Heart left ventricle (tissue), 16 donors: ENCODE results near the gene SEMA4D. TPM values are rescaled to one million over a fixed set of nuclear protein-coding genes. Genes with fewer than 3 reads are reported as not detected.

Source experiments
- ATAC-seq, 4 donors: fragments of 200-7000 bp; cut with Tn5 transposase; one replicate each; pipeline ENCODE4 v1.9.1; 2020 to 2022; ENCODE audit warnings: moderate library complexity in 4 of 4, mild to moderate bottlenecking in 3 of 4, moderate number of reproducible peaks in 1 of 4
- DNase-seq, 5 donors: peaks; one replicate each; pipeline ENCODE4 v3.0.0-alpha.2; 2020
- H3K27ac ChIP-seq, 12 donors: fragments of 200-600 bp; sonication (generic) in 4 of 12; one replicate each; pipeline versions ENCODE4 v1.5.0 to v1.8.0; 2016 to 2022; ENCODE audit warnings: mild to moderate bottlenecking in 2 of 12
- H3K27me3 ChIP-seq, 9 donors: fragments of 200-600 bp; sonication (generic) in 2 of 9; one replicate each; pipeline versions ENCODE4 v1.5.1 to v1.8.0; 2016 to 2022; ENCODE audit warnings: mild to moderate bottlenecking in 3 of 9
- H3K36me3 ChIP-seq, 9 donors: fragments of 200-600 bp; sonication (generic) in 2 of 9; one replicate each; pipeline versions ENCODE4 v1.5.0 to v1.8.0; 2018 to 2022; ENCODE audit warnings: mild to moderate bottlenecking in 2 of 9
- H3K4me1 ChIP-seq, 12 donors: fragments of 200-600 bp; sonication (generic) in 4 of 12; one replicate each; pipeline versions ENCODE4 v1.5.0 to v1.8.0; 2016 to 2022; ENCODE audit warnings: mild to moderate bottlenecking in 3 of 12
- H3K4me3 ChIP-seq, 12 donors: fragments of 200-600 bp; sonication (generic) in 4 of 12; one replicate each; pipeline versions ENCODE4 v1.5.0 to v1.8.0; 2017 to 2022; ENCODE audit warnings: mild to moderate bottlenecking in 9 of 12, moderate library complexity in 4 of 12
- H3K9me3 ChIP-seq, 12 donors: fragments of 200-600 bp; sonication (generic) in 4 of 12; one replicate each; pipeline versions ENCODE4 v1.5.0 to v1.8.0; 2016 to 2022; ENCODE audit warnings: mild to moderate bottlenecking in 1 of 12
- POLR2A ChIP-seq, 2 donors: fragments of 450-650 bp; IDR thresholded peaks; one replicate each; pipeline ENCODE4 v1.6.1; 2017; ENCODE audit warnings: antibody characterized with exemption in 2 of 2, mild to moderate bottlenecking in 2 of 2, moderate library complexity in 2 of 2
- WGBS, 4 donors: extraction: QIAGEN DNeasy Blood & Tissue Kit in 2 of 4; methylation state at CpG; one replicate each; pipeline versions ENCODE4 v1.1.5 to v1.1.7; 2013 to 2018; 5-methylcytosine and 5-hydroxymethylcytosine counted together
- intact Hi-C, 10 donors: fragments of 100-400 bp; cut with DNase I; formaldehyde crosslinking; loops; one replicate each; pipeline versions ENCODE4 v1.11.1 to v1.14.2; 2022
- polyA plus RNA-seq, 2 donors: library from polyadenylated mRNA; stranded (reverse); fragments of 200-250 nt; gene quantifications; one replicate each; pipeline ENCODE4 v1.2.3, GENCODE V29; 2013
- total RNA-seq, 9 donors: library from RNA; depleted of rRNA in 2 of 9; stranded (reverse); fragments of >200 nt in 2 of 9; fragmentation: NEBNext Ultra II Directional in 3 of 9; extraction: Animal tissue kit (Norgen Biotek cat#: 25700) in 3 of 9; gene quantifications; one replicate each; pipeline versions ENCODE4 v1.1.0 to v1.2.4, GENCODE V29; 2016 to 2023
- TF ChIP-seq, protein P1 (sequence below), 12 donors: fragments of 200-600 bp; sonication (generic) in 4 of 12; IDR thresholded peaks; one replicate each; pipeline versions ENCODE4 v1.5.0 to v1.8.0; 2018 to 2022; ENCODE audit warnings: antibody characterized with exemption in 12 of 12, mild to moderate bottlenecking in 5 of 12
- donor health status: ischemic (EF 13 %, LVEDD 7.1; RV severe dilation, severe dysfunction).
- donor health status: healthy with polysubstance abuse.
- donor health status: DM: no; HTN: yes; CAD: no.
- donor health status: DM: no; HTN: no; CAD: no.
- donor health status: ischemic (EF 25% LVEDD 6.9; RV normal size, moderate dysfunction).
- donor health status: ischemic (EF 25% LVEDD 5.7; RV mildly dilated, moderate dysfunction).
- donor health status: healthy.
- donor health status: DM: yes; HTN: yes; CAD: no.
- donor health status: ischemic (EF 35%, LVEDD 5.7; RV mildly dilated, moderate dysfunction).
- donor health status: nonischemic (EF 11% LVEDD 7.7; RV severe dilation, severe dysfunction).
- donor health status: DM: yes; HTN: yes; CAD: no.
- donor health status: PGD.
- donor health status: ischemic (EF 29% LVEDD 5.4; RV normal size, mild dysfunction).
- donor health status: nonischemic (EF 23%, LVEDD 6.1; RV moderate dilation, normal function).

Gene SEMA4D
- total and polyA plus RNA-seq, 11 donors: 4.0 to 59.8 (median 20.2) TPM

GRCh38 chr9:89483592-89484474, 14.1 kb downstream of the SEMA4D start:
- H3K36me3 ChIP-seq: no peaks in the 10 kb centered on the region
- H3K4me1 ChIP-seq: peaks cover 0 to 70% (median 4%) of the 10 kb centered on the region in 12 donors
- peak in 3 of 4 donors; percentile 22 to 66 (median 54) for ATAC-seq
- TF ChIP-seq POLR2A (IDR thresholded peaks at IDR 0.05): no peak
- TF ChIP-seq, protein P1, sequence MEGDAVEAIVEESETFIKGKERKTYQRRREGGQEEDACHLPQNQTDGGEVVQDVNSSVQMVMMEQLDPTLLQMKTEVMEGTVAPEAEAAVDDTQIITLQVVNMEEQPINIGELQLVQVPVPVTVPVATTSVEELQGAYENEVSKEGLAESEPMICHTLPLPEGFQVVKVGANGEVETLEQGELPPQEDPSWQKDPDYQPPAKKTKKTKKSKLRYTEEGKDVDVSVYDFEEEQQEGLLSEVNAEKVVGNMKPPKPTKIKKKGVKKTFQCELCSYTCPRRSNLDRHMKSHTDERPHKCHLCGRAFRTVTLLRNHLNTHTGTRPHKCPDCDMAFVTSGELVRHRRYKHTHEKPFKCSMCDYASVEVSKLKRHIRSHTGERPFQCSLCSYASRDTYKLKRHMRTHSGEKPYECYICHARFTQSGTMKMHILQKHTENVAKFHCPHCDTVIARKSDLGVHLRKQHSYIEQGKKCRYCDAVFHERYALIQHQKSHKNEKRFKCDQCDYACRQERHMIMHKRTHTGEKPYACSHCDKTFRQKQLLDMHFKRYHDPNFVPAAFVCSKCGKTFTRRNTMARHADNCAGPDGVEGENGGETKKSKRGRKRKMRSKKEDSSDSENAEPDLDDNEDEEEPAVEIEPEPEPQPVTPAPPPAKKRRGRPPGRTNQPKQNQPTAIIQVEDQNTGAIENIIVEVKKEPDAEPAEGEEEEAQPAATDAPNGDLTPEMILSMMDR (IDR thresholded peaks at IDR 0.05): no peak
- peak in 1 of 5 donors; percentile 37 for DNase-seq
- intact Hi-C loops: no loop called here
- H3K27me3 ChIP-seq: no peaks in the 10 kb centered on the region
- 75 to 78% (median 77%) methylated on average over 11 to 18 of the region's 18 CpGs for WGBS, 4 donors
- peaks cover 0 to 11% (median 0%) of the 10 kb centered on the region in 12 donors for H3K9me3 ChIP-seq
- H3K4me3 ChIP-seq: peak overlapping the region in 5 of 12 donors; percentile 13 to 42 (median 29)
- H3K27ac ChIP-seq: no peak overlapping the region

- Histone ChIP-seq H3K9me3 (peaks cover 0 to 11% (median 0%) of the 10 kb centered on the region in 12 donors), H3K4me1 (peaks cover 0 to 74% (median 6%) of the 10 kb centered on the region in 12 donors), H3K27me3 (no peaks in the 10 kb centered on the region), H3K36me3 (no peaks in the 10 kb centered on the region), H3K27ac (peak overlapping the region in 2 of 12 donors; percentile 33 to 52), H3K4me3 (no peak overlapping the region)
- ATAC-seq (peak in 3 of 4 donors; percentile 19 to 49 (median 39)), DNase-seq (no peak)
- TF ChIP-seq POLR2A (IDR thresholded peaks at IDR 0.05): no peak
- TF ChIP-seq, protein P1 (IDR thresholded peaks at IDR 0.05): no peak
- intact Hi-C loops: no loop called here
- WGBS, 4 donors: 75 to 83% (median 78%) methylated on average over 7 to 9 of the region's 9 CpGs
Observed at GRCh38 chr9:89482901-89483361, 15.0 kb downstream of the SEMA4D start.

DNA sequence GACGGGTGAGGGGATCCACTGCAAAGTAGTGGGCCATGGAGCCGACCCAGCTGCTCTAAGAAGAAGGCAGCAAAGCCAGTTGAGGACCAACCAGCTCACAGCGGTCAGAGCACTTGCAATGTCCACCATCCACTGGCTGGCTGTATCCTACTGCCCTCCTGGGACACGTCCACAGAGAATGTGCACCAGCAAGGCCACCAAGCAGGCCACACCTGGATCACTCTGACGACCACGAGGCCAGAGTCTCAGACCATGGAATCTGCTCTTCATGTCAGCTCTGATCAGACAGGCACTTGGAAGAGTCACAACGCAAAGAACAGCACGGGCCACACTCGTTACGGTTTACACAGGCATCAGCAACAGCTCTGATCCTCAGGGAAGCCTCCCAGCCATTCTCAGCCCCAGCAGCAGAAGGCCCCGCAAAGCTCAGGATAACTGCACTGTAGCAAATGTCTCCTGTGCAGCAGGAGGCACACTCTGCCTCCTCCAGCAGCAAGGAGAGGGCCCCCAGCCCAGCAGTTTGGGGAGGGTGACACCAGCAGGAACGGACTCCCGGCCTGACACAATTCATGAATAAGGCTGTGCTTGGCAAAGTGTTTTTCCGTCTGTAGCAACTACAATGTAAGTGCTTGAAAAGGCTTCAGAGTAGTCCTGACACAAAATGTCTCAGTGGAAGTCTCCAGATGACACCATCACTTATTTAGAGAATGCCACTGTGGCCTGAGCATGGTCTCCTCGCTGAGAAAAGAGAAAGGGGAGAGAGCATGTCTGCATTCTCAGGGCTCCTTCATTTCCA, 15.7 kb downstream of the SEMA4D start:
- Histone ChIP-seq H3K4me1 (peaks cover 0 to 74% (median 9%) of the 10 kb centered on the region in 12 donors), H3K27ac (peak overlapping the region in 2 of 12 donors; percentile 24 to 52), H3K27me3 (no peaks in the 10 kb centered on the region), H3K9me3 (peaks cover 0 to 11% (median 0%) of the 10 kb centered on the region in 12 donors), H3K36me3 (no peaks in the 10 kb centered on the region), H3K4me3 (no peak overlapping the region)
- WGBS, 4 donors: 62 to 73% (median 65%) methylated on average over 13 to 15 of the region's 15 CpGs
- TF ChIP-seq POLR2A (IDR thresholded peaks at IDR 0.05): no peak
- TF ChIP-seq, protein P1 (IDR thresholded peaks at IDR 0.05): no peak
- DNase-seq: no peak
- ATAC-seq: peak in 1 of 4 donors; percentile 11
- intact Hi-C loops: no loop called here
